ENCODE data around the gene PLET1. TPM values are rescaled to one million over a fixed set of nuclear protein-coding genes. Genes with fewer than 3 reads are reported as not detected.

Gene PLET1
- total and polyA plus RNA-seq, 2 of the 8 experiments (the other 6 are each of a cell fraction or from before 2014, with no cell fraction given), result not detected

DNA sequence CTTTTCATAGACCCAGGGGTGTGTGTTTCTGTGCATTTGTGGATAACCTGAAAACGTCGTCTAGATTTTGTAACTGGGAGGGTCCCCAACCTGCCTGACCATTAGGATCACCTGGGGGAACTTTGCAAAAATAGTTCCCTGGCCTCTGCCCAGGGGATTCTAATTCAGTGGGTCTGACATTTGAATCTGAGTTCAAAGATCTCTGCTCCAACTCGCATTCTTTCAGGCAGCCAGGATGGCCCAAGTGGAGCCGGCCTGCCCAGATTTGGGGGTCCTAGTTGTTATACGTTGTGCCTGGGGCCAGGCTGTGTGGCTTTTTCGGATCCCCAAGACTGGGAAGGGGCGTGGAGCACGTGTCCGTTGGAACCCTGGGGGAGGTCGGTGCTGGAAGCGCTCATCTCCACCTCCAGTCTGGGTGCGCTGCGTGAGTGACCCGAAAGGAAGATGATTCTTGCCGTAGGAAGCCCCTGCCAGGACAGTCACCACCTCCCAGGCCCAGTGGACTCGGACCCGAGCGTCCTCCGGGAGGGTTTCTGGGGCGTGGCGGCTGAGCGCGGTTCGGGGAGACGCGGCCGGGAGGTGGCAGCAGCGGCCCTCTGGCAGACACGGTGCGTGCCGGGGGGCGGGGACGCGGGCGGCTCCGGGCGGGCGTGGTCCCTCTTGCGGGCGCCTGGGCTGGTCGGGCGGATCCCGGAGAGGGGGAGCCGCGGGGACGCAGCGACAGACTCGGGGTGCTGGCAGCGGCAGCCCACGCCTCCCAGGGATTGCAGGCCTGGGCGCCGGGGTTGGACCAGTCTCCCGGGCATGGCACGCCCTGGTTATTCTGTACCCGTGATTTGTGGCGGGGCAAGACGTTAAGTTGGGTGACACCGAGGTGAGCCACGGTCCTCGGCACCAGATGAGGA, 29.2 kb upstream of the PLET1 start:
- H4K20me1 ChIP-seq (replicated peaks in 1 of 2; ENCODE audit: control insufficient read depth in 1 of 2, insufficient read depth in 2 of 2, low read length in 2 of 2), result no peaks in the 10 kb centered on the region
- no peak overlapping the region for H4K91ac ChIP-seq (replicated peaks; ENCODE audit: insufficient read length, low read length)
- H3K23me2 ChIP-seq (ENCODE audit: low read depth, low read length), result peaks cover 7% of the 10 kb centered on the region
- peak overlapping the region; percentile 47 for H4K5ac ChIP-seq (ENCODE audit: insufficient read length, low read depth, low read length)
- peak overlapping the region; percentile 39 to 71 (median 60) for H3K4me3 ChIP-seq (ENCODE audit: extremely low read depth in 1 of 4, insufficient read depth in 2 of 4, low read depth in 3 of 4, low read length in 4 of 4)
- H2BK15ac ChIP-seq (ENCODE audit: low read length), result peak overlapping the region; percentile 92; the same call in 1 of the 2 replicates
- H3K27me3 ChIP-seq (replicated peaks in 1 of 4; ENCODE audit: control insufficient read depth in 3 of 4, extremely low read depth in 1 of 4, insufficient read depth in 3 of 4, low read length in 3 of 4), result peaks cover 0 to 7% (median 1%) of the 10 kb centered on the region in 4 experiments; a peak in 4 of 7 replicates
- H2AFZ ChIP-seq (ENCODE audit: low read length), result peak overlapping the region; percentile 84
- no peaks in the 10 kb centered on the region for H3K79me2 ChIP-seq (ENCODE audit: control insufficient read depth in 1 of 2, insufficient read depth in 2 of 2, low read length in 2 of 2)
- peak overlapping the region; percentile 82; the same call in 1 of the 2 replicates for H3K18ac ChIP-seq (ENCODE audit: extremely low read depth, low read length)
- POLR2A ChIA-PET (ENCODE audit: partially characterized antibody), result no interaction called here
- no peak overlapping the region for H3K14ac ChIP-seq (ENCODE audit: insufficient read length)
- no peaks in the 10 kb centered on the region for H3K79me1 ChIP-seq (ENCODE audit: low read depth, low read length)
- no peak overlapping the region for H2AK5ac ChIP-seq (ENCODE audit: low read depth, low read length)
- peak overlapping the region; percentile 62; the same call in 1 of the 2 replicates for H2BK12ac ChIP-seq (ENCODE audit: low read depth, low read length)
- no peak for FAIRE-seq
- peak in 1 of 2 experiments; percentile 94 for DNase-seq (ENCODE audit: low read depth in 1 of 2, low spot score in 2 of 2)
- H2BK20ac ChIP-seq (ENCODE audit: low read length), result 0 out of 2 replicates have a peak overlapping the region, but pooled peaks have one; percentile 72
- WGBS, 2 experiments (ENCODE audit: extremely low coverage in 1 of 2, insufficient coverage in 1 of 2, insufficient read length in 1 of 2, insufficient replicate concordance in 2 of 2, low coverage in 1 of 2, low lambda C conversion rate in 2 of 2, missing lambda C conversion rate in 1 of 2), result 7% methylated on average over 50 of the region's 60 CpGs; no CpG with 5 or more reads in 1 of the 2 experiments
- H3K27ac ChIP-seq (ENCODE audit: low read depth, low read length), result no peak overlapping the region
- H3K9ac ChIP-seq (replicated peaks in 1 of 4; ENCODE audit: extremely low read depth in 1 of 4, low read depth in 3 of 4, low read length in 3 of 4), result peak overlapping the region in 3 of 4 experiments; percentile 19 to 35 (median 25); a peak in 1 of 7 replicates
- H4K8ac ChIP-seq (ENCODE audit: extremely low read depth, insufficient read depth, low read length), result no peak overlapping the region
- no peak overlapping the region for H2BK5ac ChIP-seq (ENCODE audit: low read depth, low read length)
- H3K4me1 ChIP-seq (replicated peaks in 1 of 4; ENCODE audit: control insufficient read depth in 3 of 4, insufficient read depth in 4 of 4, low read length in 3 of 4), result peaks cover 0 to 5% (median 2%) of the 10 kb centered on the region in 4 experiments; a peak in 3 of 7 replicates
- no peaks in the 10 kb centered on the region for H3K9me3 ChIP-seq (ENCODE audit: insufficient read depth in 2 of 2, low read depth in 1 of 2, low read length in 1 of 2)
- no peaks in the 10 kb centered on the region for H3K36me3 ChIP-seq (ENCODE audit: control insufficient read depth in 2 of 4, insufficient read depth in 4 of 4, low read length in 3 of 4)
- no peak overlapping the region for H3K56ac ChIP-seq (replicated peaks; ENCODE audit: insufficient read length, low read depth, low read length)
- no peak overlapping the region for H3K23ac ChIP-seq (ENCODE audit: insufficient read length)
- peak overlapping the region; percentile 57 to 93 for H3K4me2 ChIP-seq (ENCODE audit: insufficient read depth in 1 of 2, low read depth in 2 of 2, low read length in 2 of 2)
- CTCF ChIA-PET (ENCODE audit: partially characterized antibody), result interaction anchor here (0.6 to 14.7 kb wide), 12 partner anchors 10 to 1007 kb away, joined by 3 to 257 read pairs (median 6); no protein-coding TSS in a partner anchor
- no peak overlapping the region for H2BK120ac ChIP-seq (replicated peaks; ENCODE audit: low read depth, low read length)
- no peak overlapping the region for H3K4ac ChIP-seq (replicated peaks; ENCODE audit: insufficient read length, low read depth, low read length)
- TF ChIP-seq RFX5 (IDR thresholded peaks at IDR 0.05; ENCODE audit: borderline replicate concordance, low read depth, low read length) (no peak), JUN (IDR thresholded peaks at IDR 0.05; ENCODE audit: low read depth, low read length) (no peak), SP2 (IDR thresholded peaks at IDR 0.05; ENCODE audit: low read length) (no peak), MAX (IDR thresholded peaks at IDR 0.05) (peak; percentile 73), PHF8 (conservative IDR thresholded peaks at IDR 0.05; ENCODE audit: low read depth, low read length) (no peak), TAF7 (optimal IDR thresholded peaks at IDR 0.05; ENCODE audit: borderline replicate concordance, low read depth, low read length) (no peak), SIN3A (conservative IDR thresholded peaks at IDR 0.05 in 1 of 2, IDR thresholded peaks at IDR 0.05 in 1 of 2; ENCODE audit: low read depth in 1 of 2, low read length in 2 of 2) (peak in 1 of 2 experiments; percentile 53; a peak in 1 of 4 replicates), RAD21 (IDR thresholded peaks at IDR 0.05 in 1 of 2, conservative IDR thresholded peaks at IDR 0.05 in 1 of 2; ENCODE audit: low read depth in 2 of 2, low read length in 2 of 2) (peak; percentile 79 to 91), CBX8 (IDR thresholded peaks at IDR 0.05; ENCODE audit: borderline replicate concordance, low read depth, low read length) (no peak), ASH2L (IDR thresholded peaks at IDR 0.05; ENCODE audit: low read length) (peak; percentile 31)
